HEK293 (cell line): ENCODE measurements around the gene BBLN.

Experiments used
- YY1 ChIP-seq: fragments of 450-650 bp; formaldehyde crosslinking; IDR thresholded peaks from 2 replicates; pipeline ENCODE4 v1.5.1; 2018; ENCODE audit warnings: missing biosample characterization, missing genetic modification characterization
- ZBTB20 ChIP-seq: fragments of 450-650 bp; formaldehyde crosslinking; IDR thresholded peaks from 2 replicates; pipeline ENCODE4 v1.5.1; 2016; ENCODE audit warnings: missing biosample characterization, missing genetic modification characterization
- ZNF121 ChIP-seq: fragments of 450-650 bp; formaldehyde crosslinking; IDR thresholded peaks from 2 replicates; pipeline ENCODE4 v1.5.1; 2016; ENCODE audit warnings: missing biosample characterization, missing genetic modification characterization
- ZNF169 ChIP-seq: fragments of 450-650 bp; formaldehyde crosslinking; IDR thresholded peaks from 2 replicates; pipeline ENCODE4 v1.5.1; 2016; ENCODE audit warnings: missing biosample characterization, missing genetic modification characterization
- ZNF426 ChIP-seq: fragments of 450-650 bp; formaldehyde crosslinking; IDR thresholded peaks from 2 replicates; pipeline ENCODE4 v1.5.1; 2017; ENCODE audit warnings: missing biosample characterization, missing genetic modification characterization, mild to moderate bottlenecking, inconsistent platforms, moderate library complexity
- ZNF510 ChIP-seq: fragments of 450-650 bp; formaldehyde crosslinking; IDR thresholded peaks from 2 replicates; pipeline ENCODE4 v1.5.1; 2018; ENCODE audit warnings: mild to moderate bottlenecking, missing genetic modification characterization, missing biosample characterization; ENCODE audit not compliant: insufficient replicate concordance
- ZNF596 ChIP-seq: fragments of 450-650 bp; IDR thresholded peaks from 2 replicates; pipeline ENCODE4 v1.5.0; 2018; ENCODE audit warnings: missing biosample characterization, mild to moderate bottlenecking, missing genetic modification characterization, moderate library complexity
- TF ChIP-seq, protein P1 (sequence below): fragments of 450-650 bp; formaldehyde crosslinking; IDR thresholded peaks from 2 replicates; pipeline ENCODE4 v1.5.1; 2016; ENCODE audit warnings: missing biosample characterization, missing genetic modification characterization
- TF ChIP-seq, protein P2 (sequence below): fragments of 450-650 bp; formaldehyde crosslinking; IDR thresholded peaks from 2 replicates; pipeline ENCODE4 v1.5.1; 2016; ENCODE audit warnings: missing biosample characterization, missing genetic modification characterization
- TF ChIP-seq, protein P3 (sequence below): fragments of 450-650 bp; formaldehyde crosslinking; conservative IDR thresholded peaks from 2 replicates; pipeline ENCODE4 v1.5.1; 2016; ENCODE audit warnings: low read depth, missing biosample characterization, missing genetic modification characterization

DNA sequence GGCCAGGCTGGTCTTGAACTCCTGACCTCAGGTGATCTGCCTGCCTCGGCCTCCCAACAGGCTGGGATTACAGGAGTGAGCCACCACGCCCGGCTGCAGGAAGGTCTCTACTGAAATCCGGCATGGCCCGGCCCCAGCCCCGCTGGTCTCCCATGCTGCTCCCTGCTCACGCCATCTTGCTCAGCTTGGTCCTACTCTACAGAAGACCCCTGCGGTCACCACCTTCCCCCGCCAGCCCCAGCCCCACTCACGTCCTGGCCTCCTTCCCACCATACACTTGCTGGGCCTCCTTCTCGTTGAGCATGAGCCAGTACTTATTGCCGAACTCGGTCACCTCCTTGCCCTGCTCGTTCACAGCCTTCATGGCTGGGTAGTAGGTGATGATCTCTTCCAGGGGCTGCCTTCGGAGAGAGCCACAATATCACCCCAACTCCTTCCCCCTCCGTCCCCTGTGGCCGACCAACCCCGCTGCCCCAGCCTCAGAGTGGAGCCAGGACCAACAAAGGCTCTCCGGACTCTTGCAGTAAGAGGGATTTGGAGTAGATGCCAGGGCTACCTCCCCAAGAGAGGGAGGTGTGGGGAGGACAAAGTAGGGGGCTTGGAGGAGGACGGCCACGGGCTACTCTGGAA lies 36.5 kb upstream of the BBLN start:
- TF ChIP-seq, protein P1, sequence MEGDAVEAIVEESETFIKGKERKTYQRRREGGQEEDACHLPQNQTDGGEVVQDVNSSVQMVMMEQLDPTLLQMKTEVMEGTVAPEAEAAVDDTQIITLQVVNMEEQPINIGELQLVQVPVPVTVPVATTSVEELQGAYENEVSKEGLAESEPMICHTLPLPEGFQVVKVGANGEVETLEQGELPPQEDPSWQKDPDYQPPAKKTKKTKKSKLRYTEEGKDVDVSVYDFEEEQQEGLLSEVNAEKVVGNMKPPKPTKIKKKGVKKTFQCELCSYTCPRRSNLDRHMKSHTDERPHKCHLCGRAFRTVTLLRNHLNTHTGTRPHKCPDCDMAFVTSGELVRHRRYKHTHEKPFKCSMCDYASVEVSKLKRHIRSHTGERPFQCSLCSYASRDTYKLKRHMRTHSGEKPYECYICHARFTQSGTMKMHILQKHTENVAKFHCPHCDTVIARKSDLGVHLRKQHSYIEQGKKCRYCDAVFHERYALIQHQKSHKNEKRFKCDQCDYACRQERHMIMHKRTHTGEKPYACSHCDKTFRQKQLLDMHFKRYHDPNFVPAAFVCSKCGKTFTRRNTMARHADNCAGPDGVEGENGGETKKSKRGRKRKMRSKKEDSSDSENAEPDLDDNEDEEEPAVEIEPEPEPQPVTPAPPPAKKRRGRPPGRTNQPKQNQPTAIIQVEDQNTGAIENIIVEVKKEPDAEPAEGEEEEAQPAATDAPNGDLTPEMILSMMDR (tag by site-specific recombination): no peak
- TF ChIP-seq ZBTB20 (tag by site-specific recombination): no peak
- TF ChIP-seq, protein P2, sequence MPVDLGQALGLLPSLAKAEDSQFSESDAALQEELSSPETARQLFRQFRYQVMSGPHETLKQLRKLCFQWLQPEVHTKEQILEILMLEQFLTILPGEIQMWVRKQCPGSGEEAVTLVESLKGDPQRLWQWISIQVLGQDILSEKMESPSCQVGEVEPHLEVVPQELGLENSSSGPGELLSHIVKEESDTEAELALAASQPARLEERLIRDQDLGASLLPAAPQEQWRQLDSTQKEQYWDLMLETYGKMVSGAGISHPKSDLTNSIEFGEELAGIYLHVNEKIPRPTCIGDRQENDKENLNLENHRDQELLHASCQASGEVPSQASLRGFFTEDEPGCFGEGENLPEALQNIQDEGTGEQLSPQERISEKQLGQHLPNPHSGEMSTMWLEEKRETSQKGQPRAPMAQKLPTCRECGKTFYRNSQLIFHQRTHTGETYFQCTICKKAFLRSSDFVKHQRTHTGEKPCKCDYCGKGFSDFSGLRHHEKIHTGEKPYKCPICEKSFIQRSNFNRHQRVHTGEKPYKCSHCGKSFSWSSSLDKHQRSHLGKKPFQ (tag by site-specific recombination): no peak
- no peak for TF ChIP-seq ZNF121 (tag by site-specific recombination)
- no peak for TF ChIP-seq YY1 (tag by site-specific recombination)
- TF ChIP-seq ZNF510: no peak
- TF ChIP-seq ZNF169 (tag by site-specific recombination): no peak
- no peak for TF ChIP-seq ZNF596 (tag by site-specific recombination)
- TF ChIP-seq, protein P3, sequence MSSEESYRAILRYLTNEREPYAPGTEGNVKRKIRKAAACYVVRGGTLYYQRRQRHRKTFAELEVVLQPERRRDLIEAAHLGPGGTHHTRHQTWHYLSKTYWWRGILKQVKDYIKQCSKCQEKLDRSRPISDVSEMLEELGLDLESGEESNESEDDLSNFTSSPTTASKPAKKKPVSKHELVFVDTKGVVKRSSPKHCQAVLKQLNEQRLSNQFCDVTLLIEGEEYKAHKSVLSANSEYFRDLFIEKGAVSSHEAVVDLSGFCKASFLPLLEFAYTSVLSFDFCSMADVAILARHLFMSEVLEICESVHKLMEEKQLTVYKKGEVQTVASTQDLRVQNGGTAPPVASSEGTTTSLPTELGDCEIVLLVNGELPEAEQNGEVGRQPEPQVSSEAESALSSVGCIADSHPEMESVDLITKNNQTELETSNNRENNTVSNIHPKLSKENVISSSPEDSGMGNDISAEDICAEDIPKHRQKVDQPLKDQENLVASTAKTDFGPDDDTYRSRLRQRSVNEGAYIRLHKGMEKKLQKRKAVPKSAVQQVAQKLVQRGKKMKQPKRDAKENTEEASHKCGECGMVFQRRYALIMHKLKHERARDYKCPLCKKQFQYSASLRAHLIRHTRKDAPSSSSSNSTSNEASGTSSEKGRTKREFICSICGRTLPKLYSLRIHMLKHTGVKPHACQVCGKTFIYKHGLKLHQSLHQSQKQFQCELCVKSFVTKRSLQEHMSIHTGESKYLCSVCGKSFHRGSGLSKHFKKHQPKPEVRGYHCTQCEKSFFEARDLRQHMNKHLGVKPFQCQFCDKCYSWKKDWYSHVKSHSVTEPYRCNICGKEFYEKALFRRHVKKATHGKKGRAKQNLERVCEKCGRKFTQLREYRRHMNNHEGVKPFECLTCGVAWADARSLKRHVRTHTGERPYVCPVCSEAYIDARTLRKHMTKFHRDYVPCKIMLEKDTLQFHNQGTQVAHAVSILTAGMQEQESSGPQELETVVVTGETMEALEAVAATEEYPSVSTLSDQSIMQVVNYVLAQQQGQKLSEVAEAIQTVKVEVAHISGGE (tag by site-specific recombination): no peak
- TF ChIP-seq ZNF426: no peak
